ENCODE data around the gene HIP1R.

Gene HIP1R

GRCh38 chr12:122847921-122848421 lies 12.7 kb downstream of the HIP1R start:
- no peak for DNase-seq
- no peak overlapping the region for H3K4me3 ChIP-seq (ENCODE audit: low read depth in 1 of 2, low read length in 2 of 2)
- H3K4me2 ChIP-seq (ENCODE audit: insufficient read depth, low read length), result no peak overlapping the region
- no peaks in the 10 kb centered on the region for H3K9me3 ChIP-seq (ENCODE audit: insufficient read depth, low read length, severe bottlenecking)
- H3K36me3 ChIP-seq (ENCODE audit: insufficient read depth, low read length), result no peaks in the 10 kb centered on the region
- H3K9ac ChIP-seq (ENCODE audit: low read depth, low read length), result no peak overlapping the region
- no peak overlapping the region for H3K27ac ChIP-seq (ENCODE audit: low read length)
- TF ChIP-seq CTCF (IDR thresholded peaks at IDR 0.05; ENCODE audit: borderline replicate concordance, extremely low read depth, low read length, poor library complexity, severe bottlenecking) (no peak), EZH2 (IDR thresholded peaks at IDR 0.05; ENCODE audit: borderline replicate concordance, low read depth, low read length, severe bottlenecking) (no peak)
- no peaks in the 10 kb centered on the region for H3K4me1 ChIP-seq (ENCODE audit: insufficient read depth, low read length)
- no peak overlapping the region for H2AFZ ChIP-seq (ENCODE audit: low read depth, low read length)
- H3K79me2 ChIP-seq (ENCODE audit: insufficient read depth, low read length), result no peaks in the 10 kb centered on the region
- no peak for ATAC-seq (ENCODE audit: insufficient read depth, low read depth)
- no peaks in the 10 kb centered on the region for H3K27me3 ChIP-seq (ENCODE audit: insufficient read depth, low read length, poor library complexity)
- H4K20me1 ChIP-seq (ENCODE audit: insufficient read depth, low read length), result peaks cover 39% of the 10 kb centered on the region

DNA sequence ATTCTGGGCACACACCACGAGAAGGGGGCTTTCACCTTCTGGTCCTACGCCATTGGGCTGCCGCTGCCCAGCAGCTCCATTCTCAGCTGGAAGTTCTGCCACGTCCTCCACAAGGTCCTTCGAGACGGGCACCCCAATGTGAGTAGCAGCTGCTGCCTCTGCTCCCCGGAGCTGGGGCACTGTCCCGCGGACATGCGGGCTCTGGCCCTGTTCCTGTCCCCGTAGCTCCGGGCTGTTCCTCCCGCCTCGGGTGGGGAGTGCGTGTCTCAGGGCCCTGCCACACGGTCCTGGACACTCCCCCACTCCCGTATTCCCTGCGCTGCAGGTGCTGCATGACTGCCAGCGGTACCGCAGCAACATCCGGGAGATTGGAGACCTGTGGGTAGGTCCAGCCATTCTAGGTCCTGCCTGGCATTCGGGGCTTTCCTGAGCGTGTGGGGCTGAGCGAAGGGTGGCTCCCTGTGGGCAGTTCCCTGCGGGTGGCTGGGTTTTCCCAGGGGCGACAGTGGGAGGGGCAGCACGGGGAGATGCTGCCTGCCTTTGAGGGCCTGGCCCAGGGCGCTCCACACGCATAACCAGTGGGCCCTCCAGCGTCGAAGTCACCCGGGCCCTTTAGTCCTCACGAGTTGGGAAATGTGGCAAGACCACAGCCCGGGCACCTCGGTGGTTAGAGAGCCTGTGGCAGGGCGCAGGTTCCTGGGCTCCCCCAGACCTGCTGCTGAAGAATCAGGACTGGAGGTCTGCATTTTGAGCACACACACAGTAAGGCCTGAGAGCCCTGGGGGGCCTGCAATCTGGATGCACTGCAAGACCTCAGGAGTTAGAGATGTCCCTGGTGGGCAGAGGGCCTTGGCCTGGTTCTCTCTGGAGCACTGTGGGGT lies 13.5 kb downstream of the HIP1R start:
- no peaks in the 10 kb centered on the region for H3K27me3 ChIP-seq (ENCODE audit: insufficient read depth, low read length, poor library complexity)
- H2AFZ ChIP-seq (ENCODE audit: low read depth, low read length), result no peak overlapping the region
- TF ChIP-seq CTCF (IDR thresholded peaks at IDR 0.05; ENCODE audit: borderline replicate concordance, extremely low read depth, low read length, poor library complexity, severe bottlenecking) (no peak), EZH2 (IDR thresholded peaks at IDR 0.05; ENCODE audit: borderline replicate concordance, low read depth, low read length, severe bottlenecking) (no peak)
- no peak overlapping the region for H3K9ac ChIP-seq (ENCODE audit: low read depth, low read length)
- H3K36me3 ChIP-seq (ENCODE audit: insufficient read depth, low read length), result no peaks in the 10 kb centered on the region
- ATAC-seq (ENCODE audit: insufficient read depth, low read depth), result no peak
- no peaks in the 10 kb centered on the region for H3K79me2 ChIP-seq (ENCODE audit: insufficient read depth, low read length)
- H3K4me1 ChIP-seq (ENCODE audit: insufficient read depth, low read length), result no peaks in the 10 kb centered on the region
- no peaks in the 10 kb centered on the region for H3K9me3 ChIP-seq (ENCODE audit: insufficient read depth, low read length, severe bottlenecking)
- H3K4me2 ChIP-seq (ENCODE audit: insufficient read depth, low read length), result no peak overlapping the region
- DNase-seq, result no peak
- H3K27ac ChIP-seq (ENCODE audit: low read length), result no peak overlapping the region
- H3K4me3 ChIP-seq (ENCODE audit: low read depth in 1 of 2, low read length in 2 of 2), result no peak overlapping the region
- peaks cover 36% of the 10 kb centered on the region for H4K20me1 ChIP-seq (ENCODE audit: insufficient read depth, low read length)

- Histone ChIP-seq H3K4me1 (ENCODE audit: insufficient read depth, low read length) (no peaks in the 10 kb centered on the region), H2AFZ (ENCODE audit: low read depth, low read length) (no peak overlapping the region), H4K20me1 (ENCODE audit: insufficient read depth, low read length) (peaks cover 36% of the 10 kb centered on the region), H3K79me2 (ENCODE audit: insufficient read depth, low read length) (no peaks in the 10 kb centered on the region), H3K27ac (ENCODE audit: low read length) (no peak overlapping the region), H3K27me3 (ENCODE audit: insufficient read depth, low read length, poor library complexity) (no peaks in the 10 kb centered on the region), H3K4me3 (ENCODE audit: low read depth in 1 of 2, low read length in 2 of 2) (no peak overlapping the region), H3K4me2 (ENCODE audit: insufficient read depth, low read length) (no peak overlapping the region), H3K9me3 (ENCODE audit: insufficient read depth, low read length, severe bottlenecking) (no peaks in the 10 kb centered on the region), H3K36me3 (ENCODE audit: insufficient read depth, low read length) (no peaks in the 10 kb centered on the region), H3K9ac (ENCODE audit: low read depth, low read length) (no peak overlapping the region)
- no peak for DNase-seq
- TF ChIP-seq CTCF (IDR thresholded peaks at IDR 0.05; ENCODE audit: borderline replicate concordance, extremely low read depth, low read length, poor library complexity, severe bottlenecking) (no peak), EZH2 (IDR thresholded peaks at IDR 0.05; ENCODE audit: borderline replicate concordance, low read depth, low read length, severe bottlenecking) (no peak)
- ATAC-seq (ENCODE audit: insufficient read depth, low read depth), result no peak
These were observed 14.2 kb downstream of the HIP1R start for GRCh38 chr12:122849352-122850047.

All from DND-41 (cell line).